HepG2 (cell line): Measurements from ENCODE around the gene MFSD2B. TPM values are rescaled to one million over a fixed set of nuclear protein-coding genes. Genes with fewer than 3 reads are reported as not detected.

Source experiments
- FOSL2 ChIP-seq: sonication (generic); formaldehyde crosslinking; IDR thresholded peaks from 2 replicates; pipeline ENCODE4 v1.4.0; 2020; ENCODE audit warnings: missing genetic modification reagents
- HDAC6 ChIP-seq: fragments of 200-600 bp; sonication (generic); IDR thresholded peaks from 2 replicates; pipeline ENCODE4 v1.7.0; 2017; ENCODE audit warnings: mild to moderate bottlenecking, antibody characterized with exemption, low read length, low read depth
- KDM3A ChIP-seq: IDR thresholded peaks from 2 replicates; pipeline ENCODE4 v1.6.1; 2018; ENCODE audit warnings: low read depth, missing compliant biosample characterization
- MLX ChIP-seq: IDR thresholded peaks from 2 replicates; pipeline ENCODE4 v1.6.1; 2016
- MTA1 ChIP-seq: sonication (generic); formaldehyde crosslinking; IDR thresholded peaks from 2 replicates; pipeline ENCODE4 v1.4.0; 2020; ENCODE audit warnings: missing genetic modification reagents, mild to moderate bottlenecking, borderline replicate concordance
- NFATC3 ChIP-seq: sonication (generic); formaldehyde crosslinking; IDR thresholded peaks from 2 replicates; pipeline ENCODE4 v1.5.1; 2020; ENCODE audit warnings: mild to moderate bottlenecking, missing genetic modification reagents
- RORA ChIP-seq: sonication (generic); formaldehyde crosslinking; IDR thresholded peaks from 2 replicates; pipeline ENCODE4 v1.5.0; 2020; ENCODE audit warnings: mild to moderate bottlenecking, missing genetic modification reagents, moderate library complexity
- SAFB2 ChIP-seq: sonication (generic); formaldehyde crosslinking; IDR thresholded peaks from 2 replicates; pipeline ENCODE4 v1.5.1; 2020; ENCODE audit warnings: missing genetic modification reagents, low read depth, mild to moderate bottlenecking, borderline replicate concordance
- SIX1 ChIP-seq: sonication (generic); formaldehyde crosslinking; IDR thresholded peaks from 2 replicates; pipeline ENCODE4 v1.4.0; 2020; ENCODE audit warnings: missing genetic modification reagents, borderline replicate concordance
- SYNCRIP ChIP-seq: fragments of 200-400 bp; formaldehyde crosslinking; IDR thresholded peaks from 2 replicates; pipeline ENCODE4 v1.6.1; 2018; ENCODE audit warnings: mild to moderate bottlenecking, low read depth, low read length; ENCODE audit not compliant: insufficient read depth
- ZFP36 ChIP-seq: fragments of 150-350 bp; IDR thresholded peaks from 2 replicates; pipeline ENCODE4 v1.6.1; 2018; ENCODE audit warnings: borderline replicate concordance, low read length, low read depth; ENCODE audit not compliant: partially characterized antibody
- ZNF24 ChIP-seq: fragments of 450-650 bp; IDR thresholded peaks from 2 replicates; pipeline ENCODE4 v1.6.1; 2017; ENCODE audit warnings: antibody characterized with exemption, mild to moderate bottlenecking
- ZNF253 ChIP-seq: sonication (generic); formaldehyde crosslinking; IDR thresholded peaks from 2 replicates; pipeline ENCODE4 v1.8.0; 2022; ENCODE audit warnings: mild to moderate bottlenecking, missing genetic modification reagents, borderline replicate concordance
- ZNF639 ChIP-seq: conservative IDR thresholded peaks from 2 replicates; pipeline ENCODE4 v1.6.1; 2018; ENCODE audit warnings: missing genetic modification reagents
- ZNF7 ChIP-seq: IDR thresholded peaks from 2 replicates; pipeline ENCODE4 v1.6.1; 2016; ENCODE audit warnings: missing biosample characterization, missing genetic modification reagents
- ZSCAN9 ChIP-seq: IDR thresholded peaks from 2 replicates; pipeline ENCODE4 v1.6.1; 2016; ENCODE audit warnings: borderline replicate concordance
- polyA plus RNA-seq, 8 experiments: library from polyadenylated mRNA; depleted of rRNA in 3 of 8; stranded (reverse) in 7 of 8; unstranded in 1 of 8; fragments of >200 nt; fragmentation: Illumina TruSeq in 4 of 8; extraction: Trizol in 4 of 8; gene quantifications; 2 replicates each; pipeline versions ENCODE4 v1.2.1 to v1.2.3, GENCODE V29; 2011 to 2016; ENCODE audit warnings: low read depth in 4 of 8, missing spikeins in 1 of 8, mixed read lengths in 1 of 8; ENCODE audit not compliant: insufficient read depth in 1 of 8
- total RNA-seq, 5 experiments: library from RNA; depleted of rRNA; stranded (reverse); fragments of >200 nt; fragmentation: Illumina TruSeq; extraction: Trizol; gene quantifications; 2 replicates each; pipeline ENCODE4 v1.2.3, GENCODE V29; 2016; ENCODE audit warnings: low read depth in 1 of 5
- TF ChIP-seq, protein P1 (sequence below): sonication (generic); formaldehyde crosslinking; IDR thresholded peaks from 2 replicates; pipeline ENCODE4 v1.4.0; 2020; ENCODE audit warnings: mild to moderate bottlenecking, low read depth, missing genetic modification reagents
- TF ChIP-seq, protein P2 (sequence below): sonication (generic); formaldehyde crosslinking; IDR thresholded peaks from 2 replicates; pipeline ENCODE4 v1.4.0; 2020; ENCODE audit warnings: mild to moderate bottlenecking, missing genetic modification reagents
- TF ChIP-seq, protein P3 (sequence below): sonication (generic); formaldehyde crosslinking; IDR thresholded peaks from 2 replicates; pipeline ENCODE4 v1.5.0; 2020; ENCODE audit warnings: mild to moderate bottlenecking, missing genetic modification reagents, borderline replicate concordance

The MFSD2B gene
- total and polyA plus RNA-seq, 2 of the 13 experiments (the other 11 are each of a cell fraction or from before 2014, with no cell fraction given) = 0.21 to 0.93 TPM

- no peak for TF ChIP-seq MLX (CRISPR knock-in tag)
- no peak for TF ChIP-seq RORA (CRISPR knock-in tag)
- no peak for TF ChIP-seq SAFB2 (CRISPR knock-in tag)
- no peak for TF ChIP-seq ZFP36
- no peak for TF ChIP-seq ZSCAN9 (CRISPR knock-in tag)
- no peak for TF ChIP-seq HDAC6
- peak; percentile 49; the same call in 1 of the 2 replicates for TF ChIP-seq KDM3A (CRISPR knock-in tag)
- TF ChIP-seq FOSL2 = no peak
- TF ChIP-seq ZNF7 (CRISPR knock-in tag) = no peak
- TF ChIP-seq SYNCRIP = no peak
- TF ChIP-seq ZNF253 (CRISPR knock-in tag) = 0 out of 2 replicates have a peak, but pooled peaks have one; percentile 34
- TF ChIP-seq MTA1 (CRISPR knock-in tag) = no peak
- no peak for TF ChIP-seq ZNF24
- TF ChIP-seq, protein P1, sequence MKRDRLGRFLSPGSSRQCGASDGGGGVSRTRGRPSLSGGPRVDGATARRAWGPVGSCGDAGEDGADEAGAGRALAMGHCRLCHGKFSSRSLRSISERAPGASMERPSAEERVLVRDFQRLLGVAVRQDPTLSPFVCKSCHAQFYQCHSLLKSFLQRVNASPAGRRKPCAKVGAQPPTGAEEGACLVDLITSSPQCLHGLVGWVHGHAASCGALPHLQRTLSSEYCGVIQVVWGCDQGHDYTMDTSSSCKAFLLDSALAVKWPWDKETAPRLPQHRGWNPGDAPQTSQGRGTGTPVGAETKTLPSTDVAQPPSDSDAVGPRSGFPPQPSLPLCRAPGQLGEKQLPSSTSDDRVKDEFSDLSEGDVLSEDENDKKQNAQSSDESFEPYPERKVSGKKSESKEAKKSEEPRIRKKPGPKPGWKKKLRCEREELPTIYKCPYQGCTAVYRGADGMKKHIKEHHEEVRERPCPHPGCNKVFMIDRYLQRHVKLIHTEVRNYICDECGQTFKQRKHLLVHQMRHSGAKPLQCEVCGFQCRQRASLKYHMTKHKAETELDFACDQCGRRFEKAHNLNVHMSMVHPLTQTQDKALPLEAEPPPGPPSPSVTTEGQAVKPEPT (CRISPR knock-in tag) = peak; percentile 13; the same call in 1 of the 2 replicates
- TF ChIP-seq ZNF639 = no peak
- TF ChIP-seq, protein P2, sequence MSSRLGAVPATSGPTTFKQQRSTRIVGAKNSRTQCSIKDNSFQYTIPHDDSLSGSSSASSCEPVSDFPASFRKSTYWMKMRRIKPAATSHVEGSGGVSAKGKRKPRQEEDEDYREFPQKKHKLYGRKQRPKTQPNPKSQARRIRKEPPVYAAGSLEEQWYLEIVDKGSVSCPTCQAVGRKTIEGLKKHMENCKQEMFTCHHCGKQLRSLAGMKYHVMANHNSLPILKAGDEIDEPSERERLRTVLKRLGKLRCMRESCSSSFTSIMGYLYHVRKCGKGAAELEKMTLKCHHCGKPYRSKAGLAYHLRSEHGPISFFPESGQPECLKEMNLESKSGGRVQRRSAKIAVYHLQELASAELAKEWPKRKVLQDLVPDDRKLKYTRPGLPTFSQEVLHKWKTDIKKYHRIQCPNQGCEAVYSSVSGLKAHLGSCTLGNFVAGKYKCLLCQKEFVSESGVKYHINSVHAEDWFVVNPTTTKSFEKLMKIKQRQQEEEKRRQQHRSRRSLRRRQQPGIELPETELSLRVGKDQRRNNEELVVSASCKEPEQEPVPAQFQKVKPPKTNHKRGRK (CRISPR knock-in tag) = no peak
- TF ChIP-seq NFATC3 = no peak
- TF ChIP-seq, protein P3, sequence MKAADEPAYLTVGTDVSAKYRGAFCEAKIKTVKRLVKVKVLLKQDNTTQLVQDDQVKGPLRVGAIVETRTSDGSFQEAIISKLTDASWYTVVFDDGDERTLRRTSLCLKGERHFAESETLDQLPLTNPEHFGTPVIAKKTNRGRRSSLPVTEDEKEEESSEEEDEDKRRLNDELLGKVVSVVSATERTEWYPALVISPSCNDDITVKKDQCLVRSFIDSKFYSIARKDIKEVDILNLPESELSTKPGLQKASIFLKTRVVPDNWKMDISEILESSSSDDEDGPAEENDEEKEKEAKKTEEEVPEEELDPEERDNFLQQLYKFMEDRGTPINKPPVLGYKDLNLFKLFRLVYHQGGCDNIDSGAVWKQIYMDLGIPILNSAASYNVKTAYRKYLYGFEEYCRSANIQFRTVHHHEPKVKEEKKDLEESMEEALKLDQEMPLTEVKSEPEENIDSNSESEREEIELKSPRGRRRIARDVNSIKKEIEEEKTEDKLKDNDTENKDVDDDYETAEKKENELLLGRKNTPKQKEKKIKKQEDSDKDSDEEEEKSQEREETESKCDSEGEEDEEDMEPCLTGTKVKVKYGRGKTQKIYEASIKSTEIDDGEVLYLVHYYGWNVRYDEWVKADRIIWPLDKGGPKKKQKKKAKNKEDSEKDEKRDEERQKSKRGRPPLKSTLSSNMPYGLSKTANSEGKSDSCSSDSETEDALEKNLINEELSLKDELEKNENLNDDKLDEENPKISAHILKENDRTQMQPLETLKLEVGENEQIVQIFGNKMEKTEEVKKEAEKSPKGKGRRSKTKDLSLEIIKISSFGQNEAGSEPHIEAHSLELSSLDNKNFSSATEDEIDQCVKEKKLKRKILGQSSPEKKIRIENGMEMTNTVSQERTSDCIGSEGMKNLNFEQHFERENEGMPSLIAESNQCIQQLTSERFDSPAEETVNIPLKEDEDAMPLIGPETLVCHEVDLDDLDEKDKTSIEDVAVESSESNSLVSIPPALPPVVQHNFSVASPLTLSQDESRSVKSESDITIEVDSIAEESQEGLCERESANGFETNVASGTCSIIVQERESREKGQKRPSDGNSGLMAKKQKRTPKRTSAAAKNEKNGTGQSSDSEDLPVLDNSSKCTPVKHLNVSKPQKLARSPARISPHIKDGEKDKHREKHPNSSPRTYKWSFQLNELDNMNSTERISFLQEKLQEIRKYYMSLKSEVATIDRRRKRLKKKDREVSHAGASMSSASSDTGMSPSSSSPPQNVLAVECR = peak; percentile 43; the same call in 1 of the 2 replicates
- no peak for TF ChIP-seq SIX1 (CRISPR knock-in tag)
Observed at GRCh38 chr2:24050041-24050979, 40.4 kb downstream of the MFSD2B start (continued).
